NCI-H1092 treated with DMSO at 0.1 percent for 48 hours (cell line): ENCODE measurements around the gene PIGS.

ENCODE experiments used
- DNase-seq: peaks from one replicate; lab custom pipeline; 2025; lab: John Stamatoyannopoulos, UW

The PIGS gene

DNA sequence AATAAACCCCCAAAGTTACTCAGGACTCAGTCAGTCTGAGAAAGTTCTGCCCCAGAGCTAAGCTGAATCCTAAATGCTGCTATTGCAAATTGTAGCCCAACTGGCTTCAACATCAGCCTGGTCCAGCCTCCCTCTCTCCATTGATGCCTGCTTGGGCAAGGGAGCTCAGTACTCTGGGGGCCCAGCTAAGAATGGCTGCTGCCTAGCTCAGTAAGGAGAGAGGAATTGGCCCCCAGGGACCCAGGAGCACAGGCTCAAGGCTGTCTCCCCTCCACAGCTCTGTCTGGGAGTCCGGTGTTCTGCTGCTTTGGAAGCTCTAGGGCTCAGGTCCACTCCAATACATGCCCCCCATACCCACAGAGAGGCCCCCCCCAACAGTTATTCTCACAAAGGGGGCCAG is 20.5 kb downstream of the PIGS start:
- no peak for DNase-seq

GRCh38 chr17:28549236-28550132 is 21.8 kb downstream of the PIGS start:
- DNase-seq = no peak

GRCh38 chr17:28548417-28549130 is 22.8 kb downstream of the PIGS start:
- DNase-seq = no peak

- DNase-seq = peak; percentile 34
Observed at GRCh38 chr17:28547623-28548416, 23.5 kb downstream of the PIGS start.

- no peak for DNase-seq
Observed at GRCh38 chr17:28547096-28547622, 24.2 kb downstream of the PIGS start.

DNA sequence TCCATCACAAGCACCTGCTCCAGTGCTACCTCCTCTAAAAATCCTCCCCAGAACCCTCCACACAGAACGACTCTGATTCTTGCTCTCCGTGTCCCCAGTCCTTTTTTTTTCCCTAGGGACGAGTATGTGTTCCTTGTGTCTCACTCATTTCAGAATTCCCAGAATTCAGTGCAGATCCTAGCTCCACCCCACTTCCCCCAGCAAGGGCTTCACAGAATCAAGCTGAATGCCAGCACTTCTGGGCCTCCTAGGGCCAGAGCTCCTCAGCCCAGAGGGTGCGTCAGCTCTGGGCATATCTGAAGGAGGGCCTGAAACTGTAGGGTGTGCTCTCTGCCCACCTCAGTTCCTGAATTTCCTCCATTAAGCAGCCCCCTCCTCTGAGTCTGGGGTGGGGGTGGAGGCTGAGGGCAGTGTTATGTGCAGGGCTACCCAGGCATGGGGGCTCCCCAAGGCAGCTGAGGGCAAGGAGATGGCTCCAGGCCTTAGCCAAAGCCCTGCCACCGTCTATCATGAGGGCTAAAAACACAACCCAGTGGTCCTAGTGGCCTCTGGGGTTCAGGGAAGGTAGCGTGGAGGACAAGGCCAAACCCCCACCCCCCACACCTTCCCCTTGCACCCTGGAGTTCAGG is 25.4 kb downstream of the PIGS start:
- DNase-seq = no peak

DNA sequence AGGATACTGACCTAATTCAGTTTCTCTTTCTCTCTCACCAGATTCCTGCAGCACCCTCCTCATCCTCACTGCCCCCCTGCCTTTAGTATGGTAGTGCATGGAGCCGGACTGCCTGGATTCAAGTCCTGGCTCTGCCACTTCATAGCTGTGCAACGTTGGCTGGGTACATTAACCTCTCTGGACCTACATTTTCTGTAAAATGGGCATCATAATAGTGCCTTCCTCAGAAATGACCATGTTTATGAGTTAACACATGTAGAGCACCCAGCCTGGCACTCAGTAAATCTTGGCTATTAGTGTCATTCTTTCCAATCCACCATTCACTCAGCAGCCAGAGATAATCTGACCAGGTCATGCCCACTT is 26.2 kb downstream of the PIGS start:
- DNase-seq = no peak

- DNase-seq = no peak
Observed at GRCh38 chr17:28544402-28545140, 26.8 kb downstream of the PIGS start.

GRCh38 chr17:28541439-28541838 is 29.9 kb downstream of the PIGS start:
- no peak for DNase-seq

DNA sequence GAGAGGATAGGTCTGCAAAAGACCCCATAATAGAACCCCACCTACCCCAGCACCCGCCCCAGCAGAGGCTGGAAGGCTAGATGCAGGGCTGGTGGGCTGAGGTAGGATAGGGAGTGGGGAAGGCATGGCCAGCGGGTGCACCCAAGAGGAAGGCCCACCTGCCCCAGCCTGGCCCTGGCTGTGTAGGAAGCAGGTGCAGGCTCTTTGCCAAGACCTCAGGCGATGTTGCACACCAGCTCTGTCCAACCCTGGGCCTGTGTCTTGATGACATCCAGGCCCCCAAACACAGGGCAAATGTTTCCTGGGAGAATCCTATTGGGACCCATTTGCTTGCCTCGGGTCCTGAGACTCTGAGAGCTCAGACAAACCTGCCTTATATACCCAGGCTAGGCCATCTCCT is 31.1 kb downstream of the PIGS start:
- DNase-seq = no peak

DNA sequence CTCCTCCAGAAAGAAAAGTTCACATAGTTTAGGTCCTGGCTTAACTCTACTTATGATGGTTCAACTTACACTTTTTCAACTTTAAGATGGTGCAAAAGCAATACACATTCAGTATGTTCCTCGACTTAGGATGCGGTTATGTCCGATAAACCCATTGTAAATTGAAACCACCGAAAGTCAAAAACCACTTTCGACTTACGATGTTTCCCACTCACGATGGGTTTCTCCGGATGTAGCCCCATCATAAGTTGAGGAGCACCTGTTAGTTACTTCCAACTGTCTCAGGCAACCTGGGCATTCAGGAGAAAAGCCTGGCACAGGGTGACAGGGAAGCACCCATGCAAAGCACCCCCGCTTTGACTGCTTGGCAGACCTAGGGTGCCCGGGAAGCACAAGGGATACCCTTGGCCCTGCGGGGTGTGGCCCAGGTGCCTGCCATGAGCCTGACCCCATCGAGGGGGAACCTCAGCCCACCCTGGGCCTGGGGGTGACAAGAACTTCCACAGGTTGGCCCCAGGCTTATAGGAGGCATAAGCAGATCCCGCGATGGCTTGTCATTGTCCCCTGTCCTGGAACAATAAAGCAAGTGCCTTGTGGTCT is 32.9 kb downstream of the PIGS start:
- DNase-seq = no peak

GRCh38 chr17:28537219-28537610 is 34.1 kb downstream of the PIGS start:
- DNase-seq = no peak

DNA sequence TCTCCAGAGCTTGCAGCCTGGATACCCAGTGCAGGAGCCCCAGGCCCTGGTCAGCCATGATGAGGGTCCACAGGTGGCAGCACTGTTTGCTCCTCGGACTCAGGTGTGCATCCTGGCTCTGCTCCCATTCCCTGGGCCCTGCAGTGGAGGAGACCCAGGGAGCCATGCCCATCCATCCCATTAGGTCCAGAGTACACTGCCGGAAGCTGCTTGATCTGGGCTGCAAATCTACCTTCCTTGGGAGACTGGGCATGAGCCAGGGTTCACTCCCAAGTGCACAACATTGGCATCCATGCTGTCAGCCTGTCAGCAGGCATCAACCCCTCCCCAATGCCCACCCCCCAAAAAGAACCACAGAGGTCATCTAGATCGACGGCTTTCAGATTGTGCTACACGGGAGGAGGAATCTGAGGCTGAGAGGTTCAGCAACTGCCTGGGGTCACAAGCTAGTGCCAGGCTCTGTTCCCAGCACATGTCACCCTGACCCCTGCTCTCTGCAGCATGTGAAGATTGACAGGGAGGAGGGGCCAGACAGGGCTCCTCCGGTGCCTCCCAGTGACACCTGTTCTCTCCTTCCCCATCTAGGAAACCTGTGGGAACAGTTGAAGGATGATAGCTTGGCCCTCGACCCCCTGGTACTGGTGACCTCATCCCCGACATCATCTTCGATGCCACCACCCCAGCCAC is 34.6 kb downstream of the PIGS start:
- DNase-seq = no peak

GRCh38 chr17:28534740-28535375 is 36.5 kb downstream of the PIGS start:
- no peak for DNase-seq

DNA sequence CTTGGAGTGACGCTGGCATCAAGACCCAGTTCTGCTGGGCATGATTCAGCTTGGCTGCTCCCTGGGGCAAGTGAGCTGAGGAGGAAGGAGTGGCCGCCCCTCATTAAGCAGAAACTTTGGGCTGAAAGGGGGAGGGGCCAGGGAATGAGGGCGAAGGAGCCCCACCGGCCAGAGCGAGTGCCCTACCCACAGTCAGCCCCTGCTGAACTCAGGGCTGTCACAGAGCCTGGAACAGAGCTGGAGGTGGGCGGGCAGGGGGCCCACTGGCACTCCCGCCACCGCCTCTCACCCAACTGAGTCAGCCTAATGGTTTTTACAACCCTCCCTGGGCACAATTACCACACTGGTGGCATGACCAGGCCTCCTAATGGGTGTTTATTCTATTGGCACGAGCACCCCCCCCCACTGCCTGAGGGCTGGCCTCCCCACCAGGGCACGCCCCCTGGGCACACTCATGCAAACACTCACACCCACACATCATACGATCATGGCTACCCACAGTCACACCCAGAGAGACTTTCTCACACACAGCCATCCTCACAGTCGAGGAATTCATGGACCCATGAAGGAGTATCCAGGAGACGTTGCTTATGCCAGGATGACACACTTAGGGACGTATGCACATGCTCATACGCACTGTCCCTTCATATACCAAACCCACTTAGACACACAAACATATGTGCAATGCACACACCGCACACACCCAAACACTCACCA is 38.1 kb downstream of the PIGS start:
- no peak for DNase-seq

DNA sequence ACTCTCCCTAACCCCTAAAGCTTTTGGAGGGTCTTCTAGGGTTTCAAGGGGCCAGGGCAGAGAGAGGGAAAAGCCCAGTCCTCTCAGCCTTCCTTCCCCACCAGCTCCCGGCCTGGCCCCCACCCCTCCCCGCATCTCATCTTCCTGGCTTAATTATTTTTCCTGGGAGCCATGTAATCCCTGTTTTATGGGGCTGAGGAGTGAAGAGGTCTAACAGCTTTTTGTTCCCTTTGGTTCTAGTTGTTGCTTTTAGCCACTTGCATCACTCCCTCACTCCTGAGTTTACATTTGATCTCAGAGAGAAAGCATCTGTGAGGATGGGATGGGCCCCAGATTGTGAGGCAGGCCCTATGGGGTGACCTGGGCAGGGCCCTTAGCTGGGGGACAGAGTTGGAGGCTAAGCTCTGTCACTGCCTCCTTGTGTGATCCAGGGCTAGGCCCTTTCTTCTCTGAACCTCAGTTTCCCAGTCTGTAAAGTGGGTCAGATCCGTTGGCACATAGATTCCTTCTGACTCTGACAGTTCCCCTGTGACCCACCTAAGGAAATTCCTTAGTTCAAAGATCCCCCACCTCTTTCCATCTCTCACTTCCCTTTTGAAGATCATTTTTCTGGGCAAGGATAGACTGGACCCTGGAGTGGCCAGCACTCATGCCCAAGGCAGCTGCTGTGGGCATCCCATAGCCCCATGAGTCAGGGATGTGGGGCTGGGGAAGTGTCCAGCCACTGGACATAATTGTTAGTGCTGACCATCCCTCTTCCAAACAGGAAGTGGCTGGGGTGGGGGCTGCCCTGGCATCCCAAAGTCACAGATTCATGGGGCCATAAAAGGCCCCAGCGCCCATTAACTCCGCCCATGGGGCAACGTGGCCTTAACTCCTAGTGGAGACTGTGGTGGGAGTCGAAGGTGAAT is 39.0 kb downstream of the PIGS start:
- no peak for DNase-seq

DNA sequence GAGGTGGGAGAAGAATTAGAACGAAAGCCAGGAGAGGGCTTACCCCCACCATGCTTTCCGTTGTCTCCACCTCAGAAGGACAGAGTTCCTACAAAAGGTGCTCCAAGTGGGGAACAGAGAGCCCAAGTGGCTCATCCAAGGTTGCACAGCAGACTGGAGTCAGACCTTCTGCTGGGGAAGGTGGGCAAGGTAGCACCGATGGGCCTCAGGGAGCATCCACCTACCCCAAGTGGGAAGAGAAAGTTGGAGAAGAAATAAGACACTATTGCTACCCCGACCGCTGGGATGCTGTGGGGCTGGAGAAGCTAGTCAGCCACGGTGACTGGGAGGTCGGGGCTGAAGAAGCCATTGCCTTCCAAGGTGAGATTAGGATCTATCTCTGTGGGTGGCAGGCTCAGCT is 40.4 kb downstream of the PIGS start:
- no peak for DNase-seq

DNA sequence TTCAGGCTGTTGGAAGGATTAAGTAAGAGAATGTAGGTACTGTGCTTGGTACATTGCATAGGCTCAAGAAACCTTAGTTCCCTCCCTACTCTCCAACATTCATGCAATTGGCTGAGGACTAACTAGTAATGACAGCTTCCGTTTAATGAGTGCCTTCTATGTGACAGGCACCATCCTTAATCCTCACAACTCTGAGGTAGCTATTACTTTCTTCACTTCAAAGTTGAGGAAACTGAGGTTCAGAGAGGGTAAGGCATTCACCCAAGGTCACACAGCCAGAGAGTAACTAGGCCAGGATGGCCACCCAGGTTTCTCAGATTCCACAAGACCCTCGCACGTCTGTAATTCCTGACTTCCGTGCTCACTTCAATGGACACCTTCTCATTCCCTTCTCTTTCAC is 41.1 kb downstream of the PIGS start:
- DNase-seq = no peak
